ENCODE measurements around the gene CA12. TPM values are rescaled to one million over a fixed set of nuclear protein-coding genes. Genes with fewer than 3 reads are reported as not detected.

CA12 gene
- total and polyA plus RNA-seq, 2 donors (not counting 3 experiments of a cell fraction or from before 2014, with no cell fraction given) = 1.1 to 5.9 TPM

DNA sequence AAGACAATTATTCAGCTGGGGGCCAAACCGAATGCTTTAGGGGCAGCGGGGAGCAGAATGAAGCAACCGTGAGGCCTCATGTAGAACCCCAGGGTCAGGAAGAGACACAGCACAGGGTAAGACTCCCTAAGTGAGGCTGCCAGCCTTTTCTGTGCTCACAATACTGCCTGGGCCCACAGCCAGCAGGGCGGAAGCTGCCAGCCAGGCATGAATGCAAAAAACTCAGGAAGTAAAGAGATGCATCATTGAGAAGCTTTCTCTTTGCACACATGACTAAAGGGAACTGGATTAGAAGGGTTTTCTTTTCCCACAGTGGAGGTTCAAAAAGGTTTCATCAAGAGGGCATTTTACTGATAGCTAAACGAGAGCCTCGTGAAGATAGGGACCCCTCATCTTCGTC lies 33.3 kb downstream of the CA12 start:
- FAIRE-seq (peak; percentile 94), DNase-seq (ENCODE audit: low read depth, low spot score) (peak; percentile 78)
- no peak overlapping the region for H3K4me3 ChIP-seq (replicated peaks in 1 of 3; ENCODE audit: insufficient read depth in 1 of 3, low read depth in 1 of 3, low read length in 3 of 3)
- intact Hi-C loops (cut with micrococcal nuclease) (no loop called here), dilution Hi-C loops (cut with MboI; ENCODE audit: extremely low pct_ligation_motif_present, low sequenced_read_pairs) (no loop called here)
- H3K27ac ChIP-seq (ENCODE audit: insufficient read depth, low read depth, low read length) = peak overlapping the region; percentile 53
- no TSS peak for BruUV-seq (replicated peaks)
- H3K36me3 ChIP-seq (ENCODE audit: control insufficient read depth in 2 of 2, extremely low read depth in 1 of 2, insufficient read depth in 2 of 2, low read length in 2 of 2) = no peaks in the 10 kb centered on the region
- CTCF ChIA-PET = interaction anchor here (0.8 to 1.6 kb wide), 6 partner anchors 16 to 89 kb away, joined by 3 to 6 read pairs (median 4); no protein-coding TSS in a partner anchor
- no peak overlapping the region for H3K9ac ChIP-seq (replicated peaks; ENCODE audit: extremely low read depth, insufficient read depth, low read length)
- H4K20me1 ChIP-seq (replicated peaks; ENCODE audit: control insufficient read depth, extremely low read depth, insufficient read depth, low read length) = no peaks in the 10 kb centered on the region
- H2AFZ ChIP-seq (ENCODE audit: low read depth, low read length) = peak overlapping the region; percentile 26
- peaks cover 16% of the 10 kb centered on the region for H3K4me1 ChIP-seq (ENCODE audit: control insufficient read depth, extremely low read depth, insufficient read depth, low read length)
- H3K9me1 ChIP-seq (replicated peaks; ENCODE audit: control insufficient read depth, extremely low read depth, insufficient read depth, low read length) = no peaks in the 10 kb centered on the region
- H3K4me2 ChIP-seq (ENCODE audit: insufficient read depth, low read length) = peak overlapping the region; percentile 12
- TF ChIP-seq MYC (IDR thresholded peaks at IDR 0.05; ENCODE audit: low read depth, low read length) (no peak), EZH2 (IDR thresholded peaks at IDR 0.05; ENCODE audit: borderline replicate concordance, low read depth, low read length, severe bottlenecking) (no peak), POLR2AphosphoS5 (IDR thresholded peaks at IDR 0.05; ENCODE audit: insufficient read depth, low read depth, low read length) (peak; percentile 33), JUN (IDR thresholded peaks at IDR 0.05; ENCODE audit: borderline replicate concordance, insufficient read depth, insufficient read length, low read depth) (no peak), GATA2 (IDR thresholded peaks at IDR 0.05; ENCODE audit: insufficient read depth, insufficient read length, low read depth, low read length) (peak; percentile 18), POLR2A (IDR thresholded peaks at IDR 0.05; ENCODE audit: low read depth, low read length) (no peak), FOS (IDR thresholded peaks at IDR 0.05; ENCODE audit: borderline replicate concordance, insufficient read depth, low read length) (peak; percentile 50)
- TF ChIP-seq, protein P1, sequence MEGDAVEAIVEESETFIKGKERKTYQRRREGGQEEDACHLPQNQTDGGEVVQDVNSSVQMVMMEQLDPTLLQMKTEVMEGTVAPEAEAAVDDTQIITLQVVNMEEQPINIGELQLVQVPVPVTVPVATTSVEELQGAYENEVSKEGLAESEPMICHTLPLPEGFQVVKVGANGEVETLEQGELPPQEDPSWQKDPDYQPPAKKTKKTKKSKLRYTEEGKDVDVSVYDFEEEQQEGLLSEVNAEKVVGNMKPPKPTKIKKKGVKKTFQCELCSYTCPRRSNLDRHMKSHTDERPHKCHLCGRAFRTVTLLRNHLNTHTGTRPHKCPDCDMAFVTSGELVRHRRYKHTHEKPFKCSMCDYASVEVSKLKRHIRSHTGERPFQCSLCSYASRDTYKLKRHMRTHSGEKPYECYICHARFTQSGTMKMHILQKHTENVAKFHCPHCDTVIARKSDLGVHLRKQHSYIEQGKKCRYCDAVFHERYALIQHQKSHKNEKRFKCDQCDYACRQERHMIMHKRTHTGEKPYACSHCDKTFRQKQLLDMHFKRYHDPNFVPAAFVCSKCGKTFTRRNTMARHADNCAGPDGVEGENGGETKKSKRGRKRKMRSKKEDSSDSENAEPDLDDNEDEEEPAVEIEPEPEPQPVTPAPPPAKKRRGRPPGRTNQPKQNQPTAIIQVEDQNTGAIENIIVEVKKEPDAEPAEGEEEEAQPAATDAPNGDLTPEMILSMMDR (IDR thresholded peaks at IDR 0.05; ENCODE audit: extremely low read depth in 1 of 2, insufficient read depth in 1 of 2, low read depth in 1 of 2, low read length in 2 of 2) = no peak
- TF ChIP-seq, protein P2, sequence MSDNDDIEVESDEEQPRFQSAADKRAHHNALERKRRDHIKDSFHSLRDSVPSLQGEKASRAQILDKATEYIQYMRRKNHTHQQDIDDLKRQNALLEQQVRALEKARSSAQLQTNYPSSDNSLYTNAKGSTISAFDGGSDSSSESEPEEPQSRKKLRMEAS (IDR thresholded peaks at IDR 0.05; ENCODE audit: insufficient read depth, insufficient read length) = no peak
- POLR2A ChIA-PET = no interaction called here
- no peaks in the 10 kb centered on the region for H3K79me2 ChIP-seq (ENCODE audit: control insufficient read depth, insufficient read depth, low read length)
- no peaks in the 10 kb centered on the region for H3K27me3 ChIP-seq (ENCODE audit: control insufficient read depth in 2 of 2, insufficient read depth in 2 of 2, low read length in 2 of 2)
- H3K9me3 ChIP-seq (replicated peaks; ENCODE audit: control insufficient read depth, insufficient read depth, low read length) = no peaks in the 10 kb centered on the region

All from endothelial cell of umbilical vein (primary cell).